Endothelial cell of umbilical vein (primary cell): ENCODE measurements around the gene ANAPC5. TPM values are rescaled to one million over a fixed set of nuclear protein-coding genes. Genes with fewer than 3 reads are reported as not detected.

ENCODE experiments used
- BruUV-seq: library from RNA; stranded (reverse); fragments of 400-500 nt; replicated peaks from 2 replicates; lab custom pipeline; 2021; lab: Mats Ljungman, UMichigan
- CTCF ChIA-PET: fragments of 300-600, 350-600 bp; sonication (Branson Sonifier 250); formaldehyde crosslinking; loops from one replicate; lab custom pipeline; 2021; ENCODE audit warnings: antibody characterized with exemption, inconsistent platforms; lab: Charles Lee
- POLR2A ChIA-PET: fragments of 300-600, 350-600 bp; sonication (Branson Sonifier 250); formaldehyde crosslinking; loops from one replicate; lab custom pipeline; 2021; ENCODE audit warnings: antibody characterized with exemption, inconsistent platforms; lab: Charles Lee
- DNase-seq: peaks from one replicate; pipeline ENCODE4 v3.0.0-alpha.2; 2011; ENCODE audit warnings: low read depth, low spot score
- FAIRE-seq: peaks from 2 replicates; lab custom pipeline; 2011; peaks lifted over from hg19 to GRCh38; lab: Jason Lieb, UNC
- H2AFZ ChIP-seq: 2 replicates; pipeline ENCODE4 v1.6.0; 2012; ENCODE audit warnings: low read depth, low read length, control low read depth, inconsistent platforms
- H3K27ac ChIP-seq: 2 replicates; pipeline ENCODE4 v1.5.1; 2011; ENCODE audit warnings: low read depth, mild to moderate bottlenecking, control low read depth, low read length, moderate library complexity; ENCODE audit not compliant: insufficient read depth
- H3K27me3 ChIP-seq, 2 experiments: 2 replicates each; pipeline versions ENCODE4 v1.6.0 to v1.6.1; 2011; ENCODE audit warnings: low read length in 2 of 2, mixed read lengths in 1 of 2; ENCODE audit not compliant: control insufficient read depth in 2 of 2, insufficient read depth in 2 of 2
- H3K36me3 ChIP-seq, 2 experiments: 2 replicates in 1 of 2; 3 replicates in 1 of 2; pipeline ENCODE4 v1.5.1; 2011; ENCODE audit warnings: low read length in 2 of 2, mild to moderate bottlenecking in 1 of 2, moderate library complexity in 1 of 2; ENCODE audit not compliant: control insufficient read depth in 2 of 2, insufficient read depth in 2 of 2; ENCODE audit errors: extremely low read depth in 1 of 2
- H3K4me1 ChIP-seq: 3 replicates; pipeline ENCODE4 v1.5.1; 2011; ENCODE audit warnings: mild to moderate bottlenecking, low read length; ENCODE audit not compliant: control insufficient read depth, insufficient read depth; ENCODE audit errors: extremely low read depth
- H3K4me2 ChIP-seq: 2 replicates; pipeline ENCODE4 v1.6.1; 2011; ENCODE audit warnings: low read length, control low read depth, mixed read lengths; ENCODE audit not compliant: insufficient read depth
- H3K4me3 ChIP-seq, 3 experiments: fragments of 200-600 bp in 1 of 3; sonication (generic), shearing (Covaris generic) in 1 of 3; replicated peaks in 1 of 3; 2 replicates each; pipeline ENCODE4 v1.5.1; 2011 to 2016; ENCODE audit warnings: control low read depth in 3 of 3, low read length in 3 of 3, mild to moderate bottlenecking in 2 of 3, inconsistent platforms in 1 of 3, low read depth in 1 of 3, moderate library complexity in 1 of 3; ENCODE audit not compliant: insufficient read depth in 1 of 3
- H3K79me2 ChIP-seq: 2 replicates; pipeline ENCODE4 v1.6.0; 2012; ENCODE audit warnings: low read length, inconsistent platforms; ENCODE audit not compliant: control insufficient read depth, insufficient read depth
- H3K9ac ChIP-seq: replicated peaks from 2 replicates; pipeline ENCODE3; 2011; ENCODE audit warnings: low read length, control low read depth; ENCODE audit not compliant: insufficient read depth; ENCODE audit errors: extremely low read depth
- H3K9me1 ChIP-seq: replicated peaks from 3 replicates; pipeline ENCODE4 v1.6.0; 2011; ENCODE audit warnings: mild to moderate bottlenecking, low read length; ENCODE audit not compliant: control insufficient read depth, insufficient read depth; ENCODE audit errors: extremely low read depth
- H3K9me3 ChIP-seq: replicated peaks from 2 replicates; pipeline ENCODE4 v1.5.1; 2012; ENCODE audit warnings: low read length, inconsistent platforms; ENCODE audit not compliant: control insufficient read depth, insufficient read depth
- H4K20me1 ChIP-seq: replicated peaks from 2 replicates; pipeline ENCODE3; 2011; ENCODE audit warnings: mild to moderate bottlenecking, low read length; ENCODE audit not compliant: control insufficient read depth, insufficient read depth; ENCODE audit errors: extremely low read depth
- CTCF ChIP-seq, 2 donors: IDR thresholded peaks; 1 replicate in 1 of 2; 2 replicates in 1 of 2; pipeline ENCODE4 v1.5.1; 2011; ENCODE audit warnings: low read length in 2 of 2, mild to moderate bottlenecking in 2 of 2, moderate library complexity in 2 of 2, control low read depth in 1 of 2, inconsistent platforms in 1 of 2, low read depth in 1 of 2; ENCODE audit not compliant: insufficient read depth in 1 of 2; ENCODE audit errors: extremely low read depth in 1 of 2
- EZH2 ChIP-seq: IDR thresholded peaks from 2 replicates; pipeline ENCODE4 v1.6.1; 2012; ENCODE audit warnings: borderline replicate concordance, low read depth, mild to moderate bottlenecking, moderate library complexity, low read length, inconsistent platforms; ENCODE audit not compliant: severe bottlenecking
- FOS ChIP-seq: IDR thresholded peaks from 2 replicates; pipeline ENCODE4 v1.6.1; 2011; ENCODE audit warnings: mild to moderate bottlenecking, low read length, moderate library complexity, borderline replicate concordance; ENCODE audit not compliant: insufficient read depth
- GATA2 ChIP-seq: IDR thresholded peaks from 2 replicates; pipeline ENCODE4 v1.7.0; 2011; ENCODE audit warnings: low read depth, mild to moderate bottlenecking, moderate library complexity, mixed read lengths, low read length; ENCODE audit not compliant: insufficient read length, insufficient read depth
- JUN ChIP-seq: IDR thresholded peaks from 2 replicates; pipeline ENCODE4 v1.6.1; 2011; ENCODE audit warnings: borderline replicate concordance, low read depth; ENCODE audit not compliant: insufficient read length, insufficient read depth
- MAX ChIP-seq: IDR thresholded peaks from 2 replicates; pipeline ENCODE4 v1.6.1; 2011; ENCODE audit not compliant: insufficient read depth, insufficient read length
- MYC ChIP-seq: IDR thresholded peaks from one replicate; pipeline ENCODE4 v1.6.1; 2011; ENCODE audit warnings: mild to moderate bottlenecking, low read depth, low read length
- POLR2A ChIP-seq: IDR thresholded peaks from 2 replicates; pipeline ENCODE4 v1.6.1; 2012; ENCODE audit warnings: low read depth, mild to moderate bottlenecking, control low read depth, low read length
- POLR2AphosphoS5 ChIP-seq: IDR thresholded peaks from 2 replicates; pipeline ENCODE4 v1.6.1; 2012; ENCODE audit warnings: low read depth, mild to moderate bottlenecking, control low read depth, low read length, moderate library complexity; ENCODE audit not compliant: insufficient read depth
- dilution Hi-C: fragments of 300-500 bp; cut with MboI; formaldehyde crosslinking; loops from one replicate; pipeline ENCODE4 v1.15.0; 2019; ENCODE audit warnings: low sequenced_read_pairs; ENCODE audit not compliant: extremely low pct_ligation_motif_present
- intact Hi-C: fragments of 100-400 bp; cut with micrococcal nuclease; formaldehyde crosslinking; loops from one replicate; pipeline ENCODE4 v1.10.0; 2022
- polyA plus RNA-seq, 4 experiments: library from polyadenylated mRNA; depleted of rRNA in 3 of 4; stranded (reverse) in 3 of 4; unstranded in 1 of 4; fragments of >200 nt; gene quantifications; 2 replicates each; pipeline versions ENCODE4 v1.2.1 to v1.2.3, GENCODE V29; 2011 to 2012; ENCODE audit warnings: missing spikeins in 1 of 4
- total RNA-seq: library from RNA; stranded (reverse); gene quantifications from 2 replicates; pipeline ENCODE4 v1.2.3, GENCODE V29; 2021

Gene ANAPC5
- total and polyA plus RNA-seq, 2 donors (not counting 3 experiments of a cell fraction or from before 2014, with no cell fraction given) = 133 to 168 TPM

GRCh38 chr12:121371404-121371803 lies 19.2 kb upstream of the ANAPC5 start:
- intact Hi-C loops = no loop called here

More at GRCh38 chr12:121371404-121371803, 19.2 kb upstream of the ANAPC5 start:
- BruUV-seq = no TSS peak
- Histone ChIP-seq H3K27ac (no peak overlapping the region), H2AFZ (no peak overlapping the region), H3K4me2 (no peak overlapping the region), H4K20me1 (no peaks in the 10 kb centered on the region), H3K79me2 (no peaks in the 10 kb centered on the region), H3K9me3 (no peaks in the 10 kb centered on the region), H3K4me1 (no peaks in the 10 kb centered on the region), H3K4me3 (no peak overlapping the region), H3K9me1 (no peaks in the 10 kb centered on the region), H3K36me3 (no peaks in the 10 kb centered on the region), H3K9ac (no peak overlapping the region), H3K27me3 (no peaks in the 10 kb centered on the region)
- TF ChIP-seq POLR2AphosphoS5 (no peak), JUN (no peak), MAX (no peak), POLR2A (no peak), CTCF (IDR thresholded peaks at IDR 0.05; ENCODE audit: extremely low read depth in 1 of 2, insufficient read depth in 1 of 2, low read depth in 1 of 2, low read length in 2 of 2) (no peak), MYC (no peak), FOS (no peak), GATA2 (no peak), EZH2 (no peak)
- DNase-seq (no peak), FAIRE-seq (no peak)
- ChIA-PET POLR2A (no interaction called here), CTCF (interaction anchor here (0.9 to 1.3 kb wide), 2 partner anchors 11 to 13 kb away, joined by 3 to 5 read pairs; no protein-coding TSS in a partner anchor)
- dilution Hi-C loops = no loop called here
